Stomach (tissue), 4 donors: Measurements from ENCODE around the gene LRRIQ1.
"Not testable (repeated sequence)": the region's sequence is repeated elsewhere in the genome, so short reads cannot be mapped to it uniquely, and the experiment has no call there.

Experiments used
- EP300 ChIP-seq: sonication (generic); formaldehyde crosslinking; IDR thresholded peaks from one replicate; pipeline ENCODE4 v1.6.1; 2017; ENCODE audit warnings: antibody characterized with exemption
- POLR2A ChIP-seq, 4 donors: fragments of 450-650 bp; IDR thresholded peaks; one replicate each; pipeline ENCODE4 v1.6.1; 2016; ENCODE audit warnings: antibody characterized with exemption in 4 of 4, control low read depth in 2 of 4, mild to moderate bottlenecking in 1 of 4, moderate library complexity in 1 of 4
- POLR2AphosphoS5 ChIP-seq, 3 donors: sonication (generic); formaldehyde crosslinking; IDR thresholded peaks; one replicate each; pipeline ENCODE4 v1.6.1; 2016; ENCODE audit warnings: antibody characterized with exemption in 3 of 3
- TF ChIP-seq, protein P1 (sequence below), 7 experiments: fragments of 450-650 bp in 4 of 7; fragments of 200-600 bp in 3 of 7; sonication (generic) in 3 of 7; IDR thresholded peaks; one replicate each; pipeline ENCODE4 v1.5.1; 2016 to 2019; ENCODE audit warnings: antibody characterized with exemption in 7 of 7, control low read depth in 2 of 7, mild to moderate bottlenecking in 1 of 7

DNA sequence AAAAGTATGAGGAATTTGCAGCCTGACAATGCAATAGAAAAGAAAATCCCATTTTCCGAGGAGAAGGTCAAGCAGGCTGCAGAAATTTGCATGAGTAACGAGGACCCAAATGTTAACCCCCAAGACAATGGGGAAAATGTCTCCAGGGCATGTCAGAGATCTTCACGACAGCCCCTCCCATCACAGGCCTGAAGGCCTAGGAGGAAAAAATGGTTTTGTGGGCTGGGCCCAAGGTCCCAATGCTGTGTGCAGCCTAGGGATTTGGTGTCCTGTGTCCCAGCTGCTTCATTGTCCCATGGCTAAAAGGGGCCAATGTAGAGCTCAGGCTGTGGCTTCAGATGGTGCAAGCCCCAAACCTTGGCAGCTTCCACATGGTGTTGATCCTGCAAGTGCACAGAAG lies 167.7 kb downstream of the LRRIQ1 start:
- not testable (repeated sequence) for TF ChIP-seq POLR2A (IDR thresholded peaks at IDR 0.05); POLR2AphosphoS5 (IDR thresholded peaks at IDR 0.05); EP300
- TF ChIP-seq, protein P1, sequence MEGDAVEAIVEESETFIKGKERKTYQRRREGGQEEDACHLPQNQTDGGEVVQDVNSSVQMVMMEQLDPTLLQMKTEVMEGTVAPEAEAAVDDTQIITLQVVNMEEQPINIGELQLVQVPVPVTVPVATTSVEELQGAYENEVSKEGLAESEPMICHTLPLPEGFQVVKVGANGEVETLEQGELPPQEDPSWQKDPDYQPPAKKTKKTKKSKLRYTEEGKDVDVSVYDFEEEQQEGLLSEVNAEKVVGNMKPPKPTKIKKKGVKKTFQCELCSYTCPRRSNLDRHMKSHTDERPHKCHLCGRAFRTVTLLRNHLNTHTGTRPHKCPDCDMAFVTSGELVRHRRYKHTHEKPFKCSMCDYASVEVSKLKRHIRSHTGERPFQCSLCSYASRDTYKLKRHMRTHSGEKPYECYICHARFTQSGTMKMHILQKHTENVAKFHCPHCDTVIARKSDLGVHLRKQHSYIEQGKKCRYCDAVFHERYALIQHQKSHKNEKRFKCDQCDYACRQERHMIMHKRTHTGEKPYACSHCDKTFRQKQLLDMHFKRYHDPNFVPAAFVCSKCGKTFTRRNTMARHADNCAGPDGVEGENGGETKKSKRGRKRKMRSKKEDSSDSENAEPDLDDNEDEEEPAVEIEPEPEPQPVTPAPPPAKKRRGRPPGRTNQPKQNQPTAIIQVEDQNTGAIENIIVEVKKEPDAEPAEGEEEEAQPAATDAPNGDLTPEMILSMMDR (IDR thresholded peaks at IDR 0.05) = not testable (repeated sequence)
